Myocyte (in vitro differentiated cells): Measurements from ENCODE around the gene SF3B3. TPM values are rescaled to one million over a fixed set of nuclear protein-coding genes. Genes with fewer than 3 reads are reported as not detected.

Experiments
- DNase-seq: peaks from one replicate; pipeline ENCODE4 v3.0.0-alpha.2; 2012; ENCODE audit warnings: low read depth
- total RNA-seq: library from RNA; depleted of rRNA; stranded (reverse); fragments of >200 nt; gene quantifications from 2 replicates; pipeline ENCODE4 v1.2.3, GENCODE V29; 2014

The SF3B3 gene
- total RNA-seq, 1 donor from 2014 or later = 133 TPM

DNA sequence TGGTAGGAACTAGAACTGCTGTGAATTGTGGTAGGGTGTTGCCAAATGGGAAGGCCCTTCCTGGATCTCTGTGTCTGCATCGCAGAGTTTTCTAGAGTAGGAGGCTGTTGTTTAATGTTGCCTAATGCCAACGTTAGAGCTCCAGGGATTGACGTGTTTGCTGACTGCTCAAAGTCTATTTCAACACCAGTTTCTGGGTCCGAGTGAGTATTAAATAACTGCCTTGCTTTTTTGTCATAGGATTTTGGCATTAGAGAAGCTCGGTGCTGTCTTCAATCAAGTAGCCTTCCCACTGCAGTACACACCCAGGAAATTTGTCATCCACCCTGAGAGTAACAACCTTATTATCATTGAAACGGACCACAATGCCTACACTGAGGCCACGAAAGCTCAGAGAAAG lies 40.0 kb downstream of the SF3B3 start:
- no peak for DNase-seq

DNA sequence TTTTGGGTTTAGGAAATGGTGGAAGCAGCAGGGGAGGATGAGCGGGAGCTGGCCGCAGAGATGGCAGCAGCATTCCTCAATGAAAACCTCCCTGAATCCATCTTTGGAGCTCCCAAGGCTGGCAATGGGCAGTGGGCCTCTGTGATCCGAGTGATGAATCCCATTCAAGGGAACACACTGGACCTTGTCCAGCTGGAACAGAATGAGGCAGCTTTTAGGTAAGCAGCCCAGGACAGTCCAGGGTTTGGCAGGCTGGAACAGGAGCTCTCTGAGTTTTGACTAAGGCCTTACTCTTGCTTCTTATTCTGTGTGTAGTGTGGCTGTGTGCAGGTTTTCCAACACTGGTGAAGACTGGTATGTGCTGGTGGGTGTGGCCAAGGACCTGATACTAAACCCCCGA lies 41.4 kb downstream of the SF3B3 start:
- DNase-seq = no peak

GRCh38 chr16:70568601-70569237 lies 45.1 kb downstream of the SF3B3 start:
- DNase-seq = no peak

GRCh38 chr16:70569752-70570151 lies 46.1 kb downstream of the SF3B3 start:
- DNase-seq = no peak

GRCh38 chr16:70570967-70571570 lies 47.5 kb downstream of the SF3B3 start:
- peak; percentile 83 for DNase-seq

DNA sequence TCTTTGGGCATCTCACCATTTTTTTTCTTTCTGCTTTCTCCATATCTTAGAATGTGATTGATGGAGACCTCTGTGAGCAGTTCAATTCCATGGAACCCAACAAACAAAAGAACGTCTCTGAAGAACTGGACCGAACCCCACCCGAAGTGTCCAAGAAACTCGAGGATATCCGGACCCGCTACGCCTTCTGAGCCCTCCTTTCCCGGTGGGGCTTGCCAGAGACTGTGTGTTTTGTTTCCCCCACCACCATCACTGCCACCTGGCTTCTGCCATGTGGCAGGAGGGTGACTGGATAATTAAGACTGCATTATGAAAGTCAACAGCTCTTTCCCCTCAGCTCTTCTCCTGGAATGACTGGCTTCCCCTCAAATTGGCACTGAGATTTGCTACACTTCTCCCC lies 48.0 kb downstream of the SF3B3 start:
- no peak for DNase-seq

DNA sequence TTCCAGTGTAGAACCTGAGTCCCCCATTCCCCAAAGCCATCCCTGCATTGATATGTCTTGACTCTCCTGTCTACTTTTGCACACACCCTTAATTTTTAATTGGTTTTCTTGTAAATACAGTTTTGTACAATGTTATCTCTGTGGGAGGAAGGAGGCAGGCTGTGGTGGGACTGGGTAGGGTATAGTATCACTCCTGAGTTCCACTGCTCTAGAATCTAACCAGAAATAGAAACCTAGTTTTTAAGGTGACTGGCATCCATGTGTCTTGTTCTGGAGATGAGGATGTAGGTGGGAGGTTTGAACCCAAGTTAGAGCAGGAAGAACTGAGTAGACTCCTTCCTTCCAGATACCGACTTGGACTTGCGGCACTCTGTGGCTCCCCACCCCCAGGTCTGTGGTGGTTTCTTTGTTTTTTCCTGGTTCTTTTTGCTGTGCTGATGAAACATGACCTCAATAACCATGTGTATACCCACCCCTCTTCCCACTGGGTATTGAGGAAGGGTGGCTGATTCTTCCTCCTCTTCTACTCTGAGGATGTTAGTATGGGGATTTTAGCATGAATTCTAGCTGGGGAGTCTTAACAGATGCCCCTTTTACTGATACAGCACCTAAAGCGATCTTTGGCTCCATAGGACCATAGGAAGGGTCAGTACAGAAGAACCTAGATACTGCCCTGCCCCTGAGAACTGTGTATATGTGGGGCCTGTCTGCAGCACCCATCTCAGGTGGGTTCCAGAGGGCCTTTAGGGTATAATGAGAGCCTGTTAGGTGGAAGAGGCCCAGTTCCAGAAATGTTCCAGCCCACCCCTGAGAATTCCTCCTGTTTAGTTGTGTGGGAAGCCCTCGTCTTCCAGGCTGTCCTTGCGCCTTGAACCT lies 48.7 kb downstream of the SF3B3 start:
- no peak for DNase-seq

GRCh38 chr16:70572926-70573270 lies 49.3 kb downstream of the SF3B3 start:
- DNase-seq = no peak

- peak; percentile 83 for DNase-seq
Observed at GRCh38 chr16:70573451-70574121, 50.0 kb downstream of the SF3B3 start.

DNA sequence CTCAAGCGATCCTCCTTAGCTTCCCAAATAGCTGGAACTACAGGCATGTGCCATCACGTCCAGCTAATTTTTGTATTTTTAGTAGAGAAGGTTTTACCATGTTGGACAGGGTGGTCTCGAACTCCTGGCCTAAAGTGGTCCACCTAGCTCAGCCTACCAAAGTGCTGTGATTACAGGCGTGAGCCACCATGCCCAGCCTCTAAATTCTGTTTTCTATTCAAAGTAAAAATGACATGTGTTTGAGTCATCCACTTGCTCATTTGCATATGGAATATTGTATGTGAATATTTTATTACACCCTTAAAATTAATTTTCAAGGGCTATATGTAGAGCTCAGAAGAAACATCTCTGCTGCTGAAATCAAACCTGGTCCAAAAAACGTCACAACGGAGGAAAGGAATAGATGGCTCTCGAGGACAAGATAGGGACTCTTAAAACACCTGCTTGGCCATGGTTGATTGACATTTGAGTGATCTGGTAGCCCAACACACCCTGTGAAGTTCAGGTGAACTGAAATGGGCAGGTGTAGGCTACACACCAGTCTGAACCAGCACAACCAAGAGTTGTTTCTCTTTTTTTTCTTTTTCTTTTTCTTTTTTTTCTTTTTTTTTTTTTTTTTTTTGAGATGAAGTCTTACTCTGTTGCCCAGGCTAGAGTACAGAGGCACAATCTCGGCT lies 51.1 kb downstream of the SF3B3 start:
- DNase-seq = no peak

DNA sequence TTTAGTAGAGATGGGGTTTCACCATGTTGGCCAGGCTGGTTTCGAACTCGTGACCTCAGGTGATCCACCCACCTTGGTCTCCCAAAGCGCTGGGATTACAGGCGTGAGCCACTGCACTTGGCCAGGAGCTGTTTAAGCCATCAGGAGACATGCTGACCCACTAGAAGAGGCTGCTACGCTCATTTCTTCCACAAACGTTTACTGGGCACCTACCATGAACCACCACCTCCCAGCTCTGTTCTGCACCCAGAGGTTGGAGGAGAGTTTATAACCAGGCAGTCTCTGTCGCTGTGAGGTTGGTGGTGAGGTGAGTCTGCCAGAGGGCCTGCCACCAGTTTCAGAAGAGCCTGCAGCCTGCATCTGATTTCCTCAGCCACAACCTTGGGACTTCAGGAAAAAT lies 51.8 kb downstream of the SF3B3 start:
- no peak for DNase-seq

- peak; percentile 83 for DNase-seq
Observed at GRCh38 chr16:70576431-70577255, 53.0 kb downstream of the SF3B3 start.

GRCh38 chr16:70577256-70577698 lies 53.7 kb downstream of the SF3B3 start:
- DNase-seq = peak; percentile 93

GRCh38 chr16:70578035-70578434 lies 54.4 kb downstream of the SF3B3 start:
- no peak for DNase-seq

GRCh38 chr16:70579248-70579647 lies 55.6 kb downstream of the SF3B3 start:
- DNase-seq = no peak

DNA sequence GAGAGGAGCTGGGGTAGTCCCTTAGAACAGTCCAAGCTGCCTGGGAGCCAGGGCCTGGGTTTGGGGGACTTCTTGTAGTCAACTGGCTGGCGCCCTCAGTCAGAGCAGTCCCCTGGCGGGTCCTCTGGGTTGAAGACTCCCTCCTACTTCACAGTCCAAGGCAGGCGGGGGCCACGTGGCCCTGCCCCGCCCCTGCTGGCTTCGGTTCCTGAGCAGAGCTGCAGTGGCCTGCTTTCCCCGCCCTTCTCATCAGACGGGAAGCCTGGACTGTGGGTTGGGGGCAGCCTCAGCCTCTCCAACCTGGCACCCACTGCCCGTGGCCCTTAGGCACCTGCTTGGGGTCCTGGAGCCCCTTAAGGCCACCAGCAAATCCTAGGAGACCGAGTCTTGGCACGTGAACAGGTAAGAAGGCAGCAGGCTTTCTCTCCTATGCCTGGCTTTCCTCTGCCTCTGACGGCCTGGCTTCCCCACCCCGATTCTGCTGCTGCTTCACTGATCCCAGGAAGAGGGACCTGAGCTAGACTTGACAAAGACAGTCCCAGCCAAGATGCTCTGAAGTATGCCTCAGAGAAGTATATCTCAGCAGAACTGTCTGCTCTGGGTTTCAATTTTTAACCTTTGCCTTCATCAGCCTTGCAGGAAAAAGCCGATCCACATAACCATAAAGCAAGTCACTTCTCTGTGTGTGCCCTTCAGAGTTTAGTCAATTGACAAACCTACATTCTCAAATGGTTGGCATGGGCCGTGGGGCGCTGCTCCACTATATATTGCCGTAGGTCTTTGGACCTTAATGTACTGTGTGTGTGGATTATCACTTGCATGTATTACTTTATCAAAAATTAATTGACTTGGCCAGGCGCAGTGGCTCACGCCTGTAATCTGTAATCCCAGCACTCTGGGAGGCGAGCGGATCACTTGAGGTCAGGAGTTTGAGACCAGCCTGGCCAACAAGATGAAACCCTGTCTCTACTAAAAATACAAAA lies 56.3 kb downstream of the SF3B3 start:
- DNase-seq = no peak

GRCh38 chr16:70582280-70582978 lies 58.8 kb downstream of the SF3B3 start:
- no peak for DNase-seq

DNA sequence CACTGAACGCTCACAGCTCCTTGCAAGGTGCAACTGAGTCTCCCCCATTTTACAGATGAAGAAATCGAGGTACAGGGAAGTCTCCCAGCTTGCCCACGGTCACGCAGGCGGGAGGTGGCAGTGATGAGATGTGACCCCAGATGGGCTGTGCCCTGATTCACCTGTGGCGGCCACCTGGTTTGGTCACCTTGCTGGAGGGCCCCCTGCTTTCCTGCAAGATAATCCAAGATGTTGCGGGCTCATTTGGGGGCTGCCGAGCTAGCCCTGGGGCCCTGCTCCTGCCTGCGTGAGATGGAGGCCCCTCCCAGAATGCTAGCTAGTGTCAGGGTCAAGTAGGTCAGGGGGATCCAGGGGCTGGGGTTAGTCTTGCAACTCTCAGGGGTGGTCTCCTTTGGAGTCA lies 63.1 kb downstream of the SF3B3 start:
- DNase-seq = no peak
